Liver (tissue), 9 donors: Measurements from ENCODE around the gene LIPJ. TPM values are rescaled to one million over a fixed set of nuclear protein-coding genes. Genes with fewer than 3 reads are reported as not detected.

Source experiments
- DNase-seq: peaks from one replicate; pipeline ENCODE4 v3.0.0-alpha.2; 2017; ENCODE audit warnings: low spot score
- H3K27ac ChIP-seq, 2 donors: one replicate each; pipeline ENCODE4 v1.7.0; 2013; ENCODE audit warnings: inconsistent platforms in 2 of 2, low read length in 2 of 2, control low read depth in 1 of 2, low read depth in 1 of 2, mild to moderate bottlenecking in 1 of 2
- H3K27me3 ChIP-seq, 4 donors: one replicate each; pipeline versions ENCODE4 v1.6.1 to v1.7.0; 2013; ENCODE audit warnings: low read length in 3 of 4, inconsistent platforms in 1 of 4, mild to moderate bottlenecking in 1 of 4, moderate library complexity in 1 of 4; ENCODE audit not compliant: control insufficient read depth in 4 of 4, insufficient read depth in 4 of 4
- H3K36me3 ChIP-seq, 4 donors: one replicate each; pipeline versions ENCODE4 v1.6.1 to v1.7.0; 2013; ENCODE audit warnings: low read length in 3 of 4, mild to moderate bottlenecking in 3 of 4, low read depth in 1 of 4, moderate library complexity in 1 of 4; ENCODE audit not compliant: control insufficient read depth in 4 of 4, insufficient read depth in 3 of 4
- H3K4me1 ChIP-seq, 4 donors: one replicate each; pipeline versions ENCODE4 v1.6.1 to v1.7.0; 2013; ENCODE audit warnings: low read length in 3 of 4, mild to moderate bottlenecking in 3 of 4, moderate library complexity in 1 of 4; ENCODE audit not compliant: control insufficient read depth in 4 of 4, insufficient read depth in 4 of 4
- H3K4me3 ChIP-seq, 3 donors: one replicate each; pipeline versions ENCODE4 v1.6.1 to v1.7.0; 2013; ENCODE audit warnings: low read length in 3 of 3, control low read depth in 1 of 3, low read depth in 1 of 3, mild to moderate bottlenecking in 1 of 3
- H3K9ac ChIP-seq, 2 donors: one replicate each; pipeline ENCODE4 v1.7.0; 2013; ENCODE audit warnings: low read length in 2 of 2, mild to moderate bottlenecking in 2 of 2, moderate library complexity in 2 of 2, control low read depth in 1 of 2, low read depth in 1 of 2
- H3K9me3 ChIP-seq, 4 donors: one replicate each; pipeline versions ENCODE4 v1.6.1 to v1.7.0; 2013; ENCODE audit warnings: low read length in 3 of 4; ENCODE audit not compliant: control insufficient read depth in 4 of 4
- EGR1 ChIP-seq, 2 donors: IDR thresholded peaks; 2 replicates each; pipeline ENCODE4 v1.6.1; 2016 to 2018; ENCODE audit warnings: antibody characterized with exemption in 2 of 2, low read depth in 2 of 2
- FOXA1 ChIP-seq: IDR thresholded peaks from 2 replicates; pipeline ENCODE4 v1.6.1; 2016; ENCODE audit warnings: antibody characterized with exemption
- FOXA2 ChIP-seq: IDR thresholded peaks from 2 replicates; pipeline ENCODE4 v1.6.1; 2016; ENCODE audit warnings: antibody characterized with exemption
- GABPA ChIP-seq, 2 donors: IDR thresholded peaks in 1 of 2; conservative IDR thresholded peaks in 1 of 2; 2 replicates each; pipeline ENCODE4 v1.6.1; 2016; ENCODE audit warnings: antibody characterized with exemption in 2 of 2, mild to moderate bottlenecking in 1 of 2, moderate library complexity in 1 of 2
- HNF4A ChIP-seq, 2 donors: conservative IDR thresholded peaks; 2 replicates each; pipeline ENCODE4 v1.6.1; 2016; ENCODE audit warnings: antibody characterized with exemption in 2 of 2, mild to moderate bottlenecking in 2 of 2
- HNF4G ChIP-seq: IDR thresholded peaks from 2 replicates; pipeline ENCODE4 v1.6.1; 2016; ENCODE audit warnings: antibody characterized with exemption
- JUND ChIP-seq, 2 donors: IDR thresholded peaks; 2 replicates each; pipeline ENCODE4 v1.6.1; 2016; ENCODE audit warnings: antibody characterized with exemption in 2 of 2
- NR2F2 ChIP-seq: IDR thresholded peaks from 2 replicates; pipeline ENCODE4 v1.6.1; 2016; ENCODE audit warnings: antibody characterized with exemption
- RAD21 ChIP-seq, 2 donors: IDR thresholded peaks; 2 replicates each; pipeline ENCODE4 v1.6.1; 2016; ENCODE audit warnings: antibody characterized with exemption in 2 of 2, mild to moderate bottlenecking in 2 of 2
- RXRA ChIP-seq, 2 donors: IDR thresholded peaks; 2 replicates each; pipeline ENCODE4 v1.6.1; 2017 to 2018; ENCODE audit warnings: antibody characterized with exemption in 2 of 2, mild to moderate bottlenecking in 1 of 2
- SP1 ChIP-seq: IDR thresholded peaks from 2 replicates; pipeline ENCODE4 v1.6.1; 2018; ENCODE audit warnings: antibody characterized with exemption, mild to moderate bottlenecking
- TAF1 ChIP-seq: conservative IDR thresholded peaks from 2 replicates; pipeline ENCODE4 v1.6.1; 2016; ENCODE audit warnings: antibody characterized with exemption, mild to moderate bottlenecking
- YY1 ChIP-seq: IDR thresholded peaks from 2 replicates; pipeline ENCODE4 v1.6.1; 2016; ENCODE audit warnings: antibody characterized with exemption, mild to moderate bottlenecking
- WGBS: extraction: QIAGEN DNeasy Blood & Tissue Kit; methylation state at CpG from one replicate; pipeline ENCODE4 v1.1.7; 2013; 5-methylcytosine and 5-hydroxymethylcytosine counted together
- polyA plus RNA-seq, 2 donors: library from polyadenylated mRNA; stranded (reverse) in 1 of 2; unstranded in 1 of 2; fragments of 200-250 nt in 1 of 2; fragments of >200 nt in 1 of 2; fragmentation: Nextera tagmentation in 1 of 2; extraction: Ambion mirVana in 1 of 2; gene quantifications; one replicate each; pipeline versions ENCODE4 v1.2.1 to v1.2.3, GENCODE V29; 2013 to 2015
- total RNA-seq, 2 donors: library from RNA; depleted of rRNA; stranded (reverse); fragments of >200 nt; gene quantifications; one replicate each; pipeline ENCODE4 v1.2.3, GENCODE V29; 2014
- TF ChIP-seq, protein P1 (sequence below): fragments of 150-350 bp; IDR thresholded peaks from 2 replicates; pipeline ENCODE4 v1.5.1; 2017; ENCODE audit warnings: improper control_type of control experiment, low read depth, low read length; ENCODE audit not compliant: missing input control
- TF ChIP-seq, protein P2 (sequence below): IDR thresholded peaks from 2 replicates; pipeline ENCODE4 v1.6.1; 2016; ENCODE audit warnings: antibody characterized with exemption, mild to moderate bottlenecking
- TF ChIP-seq, protein P3 (sequence below): IDR thresholded peaks from 2 replicates; pipeline ENCODE4 v1.6.1; 2016; ENCODE audit warnings: antibody characterized with exemption
- TF ChIP-seq, protein P4 (sequence below): IDR thresholded peaks from 2 replicates; pipeline ENCODE4 v1.6.1; 2016; ENCODE audit warnings: antibody characterized with exemption
- TF ChIP-seq, protein P5 (sequence below): IDR thresholded peaks from 2 replicates; pipeline ENCODE4 v1.6.1; 2016; ENCODE audit warnings: antibody characterized with exemption
- donor health status: healthy.
- donor health status: healthy.
- donor health status: healthy.
- donor health status: healthy.
- donor health status: healthy.

LIPJ gene
- total and polyA plus RNA-seq, 4 donors, result 0.01 to 0.17 (median 0.11) TPM; not detected in 1

DNA sequence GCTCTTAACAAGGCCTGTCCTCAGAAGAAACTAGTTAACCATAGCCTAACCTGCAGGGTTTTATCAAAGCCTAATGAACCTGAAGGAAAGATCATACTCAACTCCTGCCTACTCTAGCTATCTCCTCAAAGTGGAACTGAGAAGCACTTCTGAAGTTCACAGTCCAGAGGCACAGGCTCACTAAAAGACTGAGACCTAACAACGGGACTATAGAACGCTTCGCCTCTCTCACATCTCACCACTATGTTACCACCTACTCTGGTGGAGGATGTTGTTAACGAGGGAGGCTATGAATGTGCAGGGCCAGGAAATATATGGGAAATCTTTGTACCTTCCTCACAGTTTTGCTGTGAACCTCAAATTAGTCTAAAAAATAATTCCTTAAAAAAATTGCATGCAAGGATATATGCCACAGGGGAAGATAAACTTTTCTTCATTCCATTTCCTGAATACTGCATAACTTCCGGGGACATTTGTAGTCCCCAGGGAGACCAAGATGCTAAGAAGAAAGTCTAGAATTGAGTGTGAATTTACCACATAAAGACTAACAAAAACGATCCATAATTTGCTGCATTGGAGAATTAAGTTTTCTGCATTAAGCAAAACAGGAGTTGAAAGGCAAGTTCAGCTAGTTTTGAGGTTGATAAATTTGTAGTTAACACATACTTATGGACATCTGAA, 21.6 kb downstream of the LIPJ start:
- no peaks in the 10 kb centered on the region for H3K27me3 ChIP-seq
- no peak overlapping the region for H3K9ac ChIP-seq
- H3K4me1 ChIP-seq, result no peaks in the 10 kb centered on the region
- H3K9me3 ChIP-seq, result no peaks in the 10 kb centered on the region
- H3K27ac ChIP-seq, result no peak overlapping the region
- 89% methylated on average over 6 of the region's 6 CpGs for WGBS
- no peaks in the 10 kb centered on the region for H3K36me3 ChIP-seq
- TF ChIP-seq TAF1, result no peak
- TF ChIP-seq, protein P1, sequence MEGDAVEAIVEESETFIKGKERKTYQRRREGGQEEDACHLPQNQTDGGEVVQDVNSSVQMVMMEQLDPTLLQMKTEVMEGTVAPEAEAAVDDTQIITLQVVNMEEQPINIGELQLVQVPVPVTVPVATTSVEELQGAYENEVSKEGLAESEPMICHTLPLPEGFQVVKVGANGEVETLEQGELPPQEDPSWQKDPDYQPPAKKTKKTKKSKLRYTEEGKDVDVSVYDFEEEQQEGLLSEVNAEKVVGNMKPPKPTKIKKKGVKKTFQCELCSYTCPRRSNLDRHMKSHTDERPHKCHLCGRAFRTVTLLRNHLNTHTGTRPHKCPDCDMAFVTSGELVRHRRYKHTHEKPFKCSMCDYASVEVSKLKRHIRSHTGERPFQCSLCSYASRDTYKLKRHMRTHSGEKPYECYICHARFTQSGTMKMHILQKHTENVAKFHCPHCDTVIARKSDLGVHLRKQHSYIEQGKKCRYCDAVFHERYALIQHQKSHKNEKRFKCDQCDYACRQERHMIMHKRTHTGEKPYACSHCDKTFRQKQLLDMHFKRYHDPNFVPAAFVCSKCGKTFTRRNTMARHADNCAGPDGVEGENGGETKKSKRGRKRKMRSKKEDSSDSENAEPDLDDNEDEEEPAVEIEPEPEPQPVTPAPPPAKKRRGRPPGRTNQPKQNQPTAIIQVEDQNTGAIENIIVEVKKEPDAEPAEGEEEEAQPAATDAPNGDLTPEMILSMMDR, result no peak
- no peak for TF ChIP-seq YY1
- no peak for TF ChIP-seq NR2F2
- no peak for TF ChIP-seq RAD21 (IDR thresholded peaks at IDR 0.05)
- TF ChIP-seq SP1, result no peak
- TF ChIP-seq FOXA2, result no peak
- TF ChIP-seq JUND (IDR thresholded peaks at IDR 0.05), result no peak
- TF ChIP-seq FOXA1, result no peak
- TF ChIP-seq, protein P2, sequence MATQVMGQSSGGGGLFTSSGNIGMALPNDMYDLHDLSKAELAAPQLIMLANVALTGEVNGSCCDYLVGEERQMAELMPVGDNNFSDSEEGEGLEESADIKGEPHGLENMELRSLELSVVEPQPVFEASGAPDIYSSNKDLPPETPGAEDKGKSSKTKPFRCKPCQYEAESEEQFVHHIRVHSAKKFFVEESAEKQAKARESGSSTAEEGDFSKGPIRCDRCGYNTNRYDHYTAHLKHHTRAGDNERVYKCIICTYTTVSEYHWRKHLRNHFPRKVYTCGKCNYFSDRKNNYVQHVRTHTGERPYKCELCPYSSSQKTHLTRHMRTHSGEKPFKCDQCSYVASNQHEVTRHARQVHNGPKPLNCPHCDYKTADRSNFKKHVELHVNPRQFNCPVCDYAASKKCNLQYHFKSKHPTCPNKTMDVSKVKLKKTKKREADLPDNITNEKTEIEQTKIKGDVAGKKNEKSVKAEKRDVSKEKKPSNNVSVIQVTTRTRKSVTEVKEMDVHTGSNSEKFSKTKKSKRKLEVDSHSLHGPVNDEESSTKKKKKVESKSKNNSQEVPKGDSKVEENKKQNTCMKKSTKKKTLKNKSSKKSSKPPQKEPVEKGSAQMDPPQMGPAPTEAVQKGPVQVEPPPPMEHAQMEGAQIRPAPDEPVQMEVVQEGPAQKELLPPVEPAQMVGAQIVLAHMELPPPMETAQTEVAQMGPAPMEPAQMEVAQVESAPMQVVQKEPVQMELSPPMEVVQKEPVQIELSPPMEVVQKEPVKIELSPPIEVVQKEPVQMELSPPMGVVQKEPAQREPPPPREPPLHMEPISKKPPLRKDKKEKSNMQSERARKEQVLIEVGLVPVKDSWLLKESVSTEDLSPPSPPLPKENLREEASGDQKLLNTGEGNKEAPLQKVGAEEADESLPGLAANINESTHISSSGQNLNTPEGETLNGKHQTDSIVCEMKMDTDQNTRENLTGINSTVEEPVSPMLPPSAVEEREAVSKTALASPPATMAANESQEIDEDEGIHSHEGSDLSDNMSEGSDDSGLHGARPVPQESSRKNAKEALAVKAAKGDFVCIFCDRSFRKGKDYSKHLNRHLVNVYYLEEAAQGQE, result no peak
- TF ChIP-seq, protein P3, sequence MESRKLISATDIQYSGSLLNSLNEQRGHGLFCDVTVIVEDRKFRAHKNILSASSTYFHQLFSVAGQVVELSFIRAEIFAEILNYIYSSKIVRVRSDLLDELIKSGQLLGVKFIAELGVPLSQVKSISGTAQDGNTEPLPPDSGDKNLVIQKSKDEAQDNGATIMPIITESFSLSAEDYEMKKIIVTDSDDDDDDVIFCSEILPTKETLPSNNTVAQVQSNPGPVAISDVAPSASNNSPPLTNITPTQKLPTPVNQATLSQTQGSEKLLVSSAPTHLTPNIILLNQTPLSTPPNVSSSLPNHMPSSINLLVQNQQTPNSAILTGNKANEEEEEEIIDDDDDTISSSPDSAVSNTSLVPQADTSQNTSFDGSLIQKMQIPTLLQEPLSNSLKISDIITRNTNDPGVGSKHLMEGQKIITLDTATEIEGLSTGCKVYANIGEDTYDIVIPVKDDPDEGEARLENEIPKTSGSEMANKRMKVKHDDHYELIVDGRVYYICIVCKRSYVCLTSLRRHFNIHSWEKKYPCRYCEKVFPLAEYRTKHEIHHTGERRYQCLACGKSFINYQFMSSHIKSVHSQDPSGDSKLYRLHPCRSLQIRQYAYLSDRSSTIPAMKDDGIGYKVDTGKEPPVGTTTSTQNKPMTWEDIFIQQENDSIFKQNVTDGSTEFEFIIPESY, result no peak
- no peak for TF ChIP-seq RXRA (IDR thresholded peaks at IDR 0.05)
- no peak for TF ChIP-seq EGR1 (IDR thresholded peaks at IDR 0.05; ENCODE audit: low read depth in 2 of 2)
- no peak for TF ChIP-seq HNF4A (conservative IDR thresholded peaks at IDR 0.05)
- TF ChIP-seq, protein P4, sequence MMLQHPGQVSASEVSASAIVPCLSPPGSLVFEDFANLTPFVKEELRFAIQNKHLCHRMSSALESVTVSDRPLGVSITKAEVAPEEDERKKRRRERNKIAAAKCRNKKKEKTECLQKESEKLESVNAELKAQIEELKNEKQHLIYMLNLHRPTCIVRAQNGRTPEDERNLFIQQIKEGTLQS, result no peak
- TF ChIP-seq HNF4G, result no peak
- no peak for TF ChIP-seq GABPA (IDR thresholded peaks at IDR 0.05 in 1 of 2, conservative IDR thresholded peaks at IDR 0.05 in 1 of 2)
- TF ChIP-seq, protein P5, sequence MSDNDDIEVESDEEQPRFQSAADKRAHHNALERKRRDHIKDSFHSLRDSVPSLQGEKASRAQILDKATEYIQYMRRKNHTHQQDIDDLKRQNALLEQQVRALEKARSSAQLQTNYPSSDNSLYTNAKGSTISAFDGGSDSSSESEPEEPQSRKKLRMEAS, result no peak
- no peak for DNase-seq
- H3K4me3 ChIP-seq, result no peak overlapping the region
